Activated CD4-positive, CD25-positive, alpha-beta regulatory T cell treated with anti-CD3 and anti-CD28 coated beads, Interleukin-2, amount 50 U/mL, for 72 hours (primary cell): ENCODE measurements around the gene RCOR1.
"Not testable (repeated sequence)": the region's sequence is repeated elsewhere in the genome, so short reads cannot be mapped to it uniquely, and the experiment has no call there.

Source experiments
- DNase-seq: peaks from one replicate; pipeline ENCODE4 v3.0.0; 2021

The RCOR1 gene

GRCh38 chr14:102591944-102592762, at the start of gene RCOR1:
TSS of gene RCOR1 (plus strand) at chr14:102592649. CDS start at chr14:102592887, 238 bp downstream.
- peak; percentile 96 for DNase-seq

DNA sequence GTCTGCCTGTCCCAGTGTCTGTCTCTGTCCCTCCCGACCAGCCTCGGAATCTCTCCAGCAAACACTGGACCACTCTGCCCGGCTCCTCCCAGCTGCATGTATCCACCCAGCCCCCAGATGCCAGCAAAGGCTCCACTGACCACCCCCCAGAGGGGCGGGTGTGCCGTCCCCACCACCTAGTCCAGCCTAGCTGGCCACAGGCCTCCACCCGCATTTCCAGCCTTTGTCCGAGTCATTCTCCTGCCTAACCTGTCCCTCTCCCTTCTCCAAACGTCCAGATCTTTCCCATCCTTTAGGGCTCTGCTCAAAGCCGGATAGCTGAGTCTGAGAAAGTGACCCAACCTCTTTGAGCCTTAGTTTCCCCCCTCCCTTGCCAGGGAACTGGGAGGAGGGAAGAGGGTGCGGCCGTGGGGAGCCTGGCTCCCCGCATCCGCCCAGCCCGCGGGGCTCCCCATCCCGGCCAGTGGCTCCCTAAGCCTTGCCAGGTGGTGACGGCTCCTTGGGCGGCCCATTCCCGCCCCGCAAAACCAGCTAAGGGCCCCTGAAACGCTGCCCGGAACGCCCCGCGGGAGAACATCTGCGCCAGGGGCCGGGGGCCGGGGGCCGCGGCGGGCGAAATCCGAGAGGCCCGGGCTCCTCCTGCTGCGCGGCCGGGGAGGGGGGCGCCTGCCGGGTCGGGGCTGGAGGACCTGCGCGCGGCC, 48.3 kb upstream of the RCOR1 start:
- no peak for DNase-seq

DNA sequence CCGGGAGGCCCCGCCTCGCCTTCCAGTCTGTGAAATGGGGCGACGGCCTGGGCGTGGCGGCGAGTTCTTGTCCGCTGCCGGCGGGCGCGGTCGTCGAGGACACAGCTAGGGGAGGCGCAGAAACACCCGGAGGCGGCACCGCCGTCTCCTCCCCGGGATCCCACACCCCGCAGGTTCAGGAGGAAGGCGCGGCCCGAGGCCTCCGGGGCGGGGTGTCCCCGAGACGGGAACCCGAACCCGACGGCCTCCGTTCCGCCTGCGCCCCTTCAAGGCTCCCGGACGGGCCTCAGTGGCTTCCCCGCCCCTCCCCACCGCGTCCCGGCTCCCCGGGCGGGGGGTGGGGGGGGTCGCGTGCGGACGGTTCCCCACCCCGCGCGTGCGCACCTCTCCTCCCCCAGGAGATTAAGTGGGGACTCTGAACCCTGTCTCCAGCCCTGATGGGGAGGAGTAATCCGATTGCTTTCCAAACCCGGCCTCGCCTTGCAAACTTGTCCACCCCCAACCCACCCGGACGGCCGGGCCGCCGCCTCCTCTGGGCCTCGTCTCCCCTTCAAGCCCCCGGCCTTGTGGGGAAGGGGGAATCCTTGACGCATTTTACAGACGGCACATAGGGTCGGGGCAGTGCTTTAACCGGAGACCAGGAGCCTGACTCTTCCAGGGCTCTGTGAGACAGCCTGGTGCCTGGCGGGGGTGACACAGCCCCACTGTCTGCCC, 47.5 kb upstream of the RCOR1 start:
- DNase-seq: no peak

DNA sequence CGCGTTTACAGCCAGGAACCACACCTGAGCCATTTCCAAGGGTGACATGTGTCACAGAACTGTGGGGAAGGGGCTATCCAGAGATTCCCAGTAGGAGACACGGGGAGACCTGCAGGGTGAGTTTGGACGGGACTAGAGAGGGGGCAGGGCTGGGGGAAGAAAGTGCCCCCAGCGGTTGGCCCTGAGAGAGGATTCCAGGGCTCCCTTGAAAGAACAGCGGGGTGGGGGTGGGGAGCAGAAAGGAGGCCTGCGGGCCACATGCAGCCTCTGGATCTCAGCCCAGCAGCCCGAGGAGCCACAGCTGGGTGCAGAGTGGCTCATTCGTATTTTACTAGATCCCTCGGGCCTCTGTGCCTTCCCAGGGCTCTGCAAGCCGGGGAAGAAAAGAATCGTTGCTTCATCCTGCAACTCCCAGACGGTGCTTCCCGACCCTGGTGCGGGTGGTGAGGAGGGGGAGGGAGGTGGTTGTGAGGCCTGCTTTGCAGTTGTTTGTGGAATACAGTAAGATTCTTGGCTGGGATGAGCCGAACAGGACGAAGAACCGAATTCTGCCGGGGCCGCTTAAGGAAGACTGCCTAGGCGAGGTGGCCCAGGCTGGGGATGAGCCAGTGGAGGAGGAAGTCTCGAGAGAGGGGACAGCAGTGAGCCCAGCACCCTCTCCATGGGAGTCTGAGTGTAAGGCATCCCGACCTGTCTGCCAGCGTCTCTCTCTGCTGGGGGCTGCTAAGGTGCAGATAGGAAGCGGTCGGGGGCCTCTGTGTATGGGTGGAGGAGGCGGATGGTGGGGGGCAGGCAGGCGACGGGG, 46.8 kb upstream of the RCOR1 start:
- DNase-seq: no peak

- DNase-seq: no peak
Measured at GRCh38 chr14:102548616-102549240, 43.7 kb upstream of the RCOR1 start.

- not testable (repeated sequence) for DNase-seq
Measured at GRCh38 chr14:102550927-102551401, 41.5 kb upstream of the RCOR1 start.

DNA sequence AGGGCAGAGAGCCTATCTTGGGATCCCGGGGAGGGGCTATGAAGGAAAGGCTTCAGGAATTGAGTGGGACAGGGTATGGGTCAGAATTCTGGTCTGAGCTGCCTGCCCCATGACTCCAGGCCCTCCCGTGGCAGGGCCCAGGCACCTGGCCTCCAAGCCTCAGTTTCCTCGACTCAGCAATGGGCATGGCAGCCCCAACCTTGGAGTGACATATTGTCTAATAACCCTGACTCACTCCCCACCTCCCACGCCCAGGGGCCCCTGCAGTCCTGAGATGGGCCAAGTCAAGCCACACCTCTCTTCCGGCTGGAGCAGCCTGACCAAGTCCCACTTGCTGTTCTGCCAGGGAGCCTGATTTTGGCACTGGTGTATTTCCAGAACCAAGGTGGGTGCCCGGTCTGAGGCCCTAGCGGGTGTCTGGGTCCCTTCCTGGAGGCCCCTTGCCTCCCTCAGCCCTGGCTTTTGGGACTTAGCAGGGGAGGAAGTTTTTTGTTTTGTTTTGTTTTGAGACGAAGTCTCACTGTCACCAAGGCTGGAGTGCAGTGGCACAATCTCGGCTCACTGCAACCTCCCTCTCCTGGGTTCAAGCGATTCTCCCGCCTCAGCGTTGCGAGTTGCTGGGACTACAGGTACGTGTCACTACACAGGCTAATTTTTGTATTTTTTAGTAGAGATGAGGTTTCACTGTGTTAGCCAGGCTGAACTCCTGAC, 40.3 kb upstream of the RCOR1 start:
- no peak for DNase-seq

- peak; percentile 58 for DNase-seq
Measured at GRCh38 chr14:102554821-102555819, 37.3 kb upstream of the RCOR1 start.

DNA sequence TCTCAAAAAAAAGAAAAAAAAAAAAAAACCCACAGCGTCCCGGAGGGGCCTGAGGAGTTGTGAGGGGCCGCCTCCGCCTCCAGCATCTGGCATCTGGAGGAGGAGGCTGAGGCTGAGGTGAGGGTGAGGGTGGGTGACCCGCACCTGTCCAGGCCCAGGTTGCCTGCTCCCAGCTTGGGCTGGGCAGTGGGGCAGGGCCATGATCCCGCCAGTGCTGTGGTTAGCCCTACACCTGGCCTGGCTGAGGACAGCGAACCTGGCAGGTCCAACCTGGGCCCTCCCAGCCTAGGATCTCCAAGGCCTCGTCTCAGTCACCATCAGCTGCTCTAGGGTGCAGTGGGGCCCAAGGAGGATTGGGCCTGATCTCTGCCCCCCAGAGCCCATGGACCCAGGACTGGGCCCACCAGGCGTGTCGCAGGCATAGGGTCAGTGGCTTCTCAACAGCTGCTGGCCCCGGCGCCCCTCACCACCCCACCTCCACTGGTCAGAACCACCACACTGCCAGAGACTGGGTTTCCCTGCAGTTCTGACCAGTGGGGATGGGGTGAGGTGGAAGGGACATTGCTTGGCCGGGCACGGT, 36.3 kb upstream of the RCOR1 start:
- no peak for DNase-seq

- no peak for DNase-seq
Measured at GRCh38 chr14:102557434-102558226, 34.8 kb upstream of the RCOR1 start.

- DNase-seq: no peak
Measured at GRCh38 chr14:102558556-102558955, 33.9 kb upstream of the RCOR1 start.

DNA sequence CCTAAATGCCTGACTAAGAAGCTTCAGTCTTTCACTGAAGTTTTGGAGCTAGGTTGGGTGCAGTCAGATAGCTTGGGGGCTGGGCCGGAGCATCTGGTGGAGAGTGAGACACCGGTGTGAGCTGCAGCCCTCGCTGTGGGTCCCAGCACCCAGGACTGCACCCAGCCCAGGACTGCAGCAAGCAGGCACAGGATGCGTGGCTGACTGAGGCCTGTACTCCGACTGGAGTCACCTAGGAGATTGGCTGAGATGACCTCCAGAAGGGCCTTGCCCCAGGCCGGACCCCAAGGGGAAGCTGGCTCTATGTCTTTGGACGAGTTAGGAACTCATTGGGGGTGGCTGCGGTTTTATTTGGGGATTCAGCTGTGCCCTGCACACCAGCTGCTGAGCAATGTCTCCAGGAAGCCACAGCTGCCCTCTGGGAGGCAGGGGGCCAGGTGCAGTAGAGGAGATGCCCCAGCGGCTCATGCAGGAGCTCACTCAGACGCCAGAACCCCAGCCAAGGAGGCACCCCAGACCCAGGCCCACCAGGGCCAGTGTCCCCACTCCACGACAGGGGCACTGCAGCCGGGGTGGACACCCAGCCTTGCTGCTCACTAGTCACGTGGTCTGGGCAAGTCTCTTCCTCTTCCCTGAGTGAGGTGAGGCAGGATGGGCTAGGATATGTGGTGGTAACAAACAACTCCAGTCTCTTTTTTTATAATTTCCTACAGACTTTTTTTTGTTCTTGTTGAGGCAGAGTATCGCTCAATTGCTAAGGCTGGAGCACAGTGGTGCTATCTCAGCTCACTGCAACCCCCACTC, 31.8 kb upstream of the RCOR1 start:
- DNase-seq: no peak

- no peak for DNase-seq
Measured at GRCh38 chr14:102565331-102565887, 27.0 kb upstream of the RCOR1 start.

DNA sequence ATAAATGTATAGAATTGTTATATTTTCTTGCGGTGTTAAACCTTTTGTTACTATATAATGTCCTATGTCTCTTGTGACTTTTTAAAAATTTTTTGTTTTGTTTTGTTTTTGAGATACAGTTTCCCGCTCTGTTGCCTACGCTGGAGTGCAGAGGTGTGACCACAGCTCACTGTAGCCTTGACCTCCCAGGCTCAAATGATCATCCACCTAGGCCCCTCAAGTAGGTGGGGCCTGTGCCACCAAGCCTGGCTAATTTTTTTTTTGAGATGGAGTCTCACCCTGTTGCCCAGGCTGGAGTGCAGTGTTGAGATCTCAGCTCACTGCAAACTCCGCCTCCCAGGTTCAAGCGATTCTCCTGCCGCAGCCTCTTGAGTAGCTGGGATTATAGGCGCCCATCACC, 26.5 kb upstream of the RCOR1 start:
- no peak for DNase-seq

GRCh38 chr14:102568115-102568614, 24.3 kb upstream of the RCOR1 start:
- peak; percentile 59 for DNase-seq

- DNase-seq: no peak
Measured at GRCh38 chr14:102570334-102570995, 22.0 kb upstream of the RCOR1 start.

DNA sequence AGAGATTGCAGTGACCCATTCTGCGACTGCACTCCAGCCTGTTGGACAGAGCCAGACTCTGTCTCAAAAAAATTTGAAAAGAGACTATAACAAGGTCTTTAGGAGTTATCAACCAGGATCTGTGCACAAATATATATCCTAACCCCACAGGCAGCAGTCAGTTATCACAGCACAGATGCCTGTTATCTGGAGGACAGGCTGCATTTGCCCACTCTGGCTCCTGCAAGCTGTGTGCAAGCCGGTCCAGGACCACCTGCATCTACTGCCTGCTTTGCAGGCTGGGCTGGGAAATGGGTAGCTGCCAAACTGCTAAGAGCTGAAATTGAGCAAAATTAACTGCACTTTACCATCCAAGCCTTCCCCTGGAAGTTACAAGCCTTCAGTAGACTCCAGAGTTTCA, 21.4 kb upstream of the RCOR1 start:
- no peak for DNase-seq
